Stimulated activated CD4-positive, alpha-beta T cell treated with anti-CD3 and anti-CD28 coated beads, Interleukin-15, amount 100 ng/mL, for 1 hour (primary cell): ENCODE results near the gene KLHL17.
"Not testable (repeated sequence)": the region's sequence is repeated elsewhere in the genome, so short reads cannot be mapped to it uniquely, and the experiment has no call there.

Experiments
- DNase-seq, 2 donors: peaks; one replicate each; pipeline ENCODE4 v3.0.0-alpha.2; 2020; ENCODE audit warnings: low read depth in 1 of 2, low spot score in 1 of 2

KLHL17 gene

DNA sequence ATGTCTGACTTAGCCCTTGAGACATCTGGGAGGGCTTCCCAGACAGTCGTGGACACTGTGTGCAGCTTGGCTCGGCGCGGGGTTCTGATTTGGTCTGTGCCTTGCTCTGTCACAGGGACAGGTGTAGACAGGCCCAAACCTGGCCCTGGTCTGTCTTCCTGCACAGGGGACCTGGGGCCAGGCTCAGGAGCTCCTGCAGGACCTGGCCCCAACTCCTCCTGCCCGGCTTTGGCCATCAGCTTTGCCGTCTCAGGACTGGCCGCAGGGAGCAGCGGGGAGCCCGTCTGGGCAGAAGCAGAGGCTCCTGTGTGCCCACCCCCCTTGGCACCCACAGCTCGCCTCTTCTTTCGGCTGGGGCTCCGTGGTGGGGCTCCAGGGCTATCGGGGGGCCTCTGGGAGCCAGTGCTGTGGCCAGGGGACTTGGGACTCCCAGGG, 19.8 kb downstream of the KLHL17 start:
- no peak for DNase-seq

DNA sequence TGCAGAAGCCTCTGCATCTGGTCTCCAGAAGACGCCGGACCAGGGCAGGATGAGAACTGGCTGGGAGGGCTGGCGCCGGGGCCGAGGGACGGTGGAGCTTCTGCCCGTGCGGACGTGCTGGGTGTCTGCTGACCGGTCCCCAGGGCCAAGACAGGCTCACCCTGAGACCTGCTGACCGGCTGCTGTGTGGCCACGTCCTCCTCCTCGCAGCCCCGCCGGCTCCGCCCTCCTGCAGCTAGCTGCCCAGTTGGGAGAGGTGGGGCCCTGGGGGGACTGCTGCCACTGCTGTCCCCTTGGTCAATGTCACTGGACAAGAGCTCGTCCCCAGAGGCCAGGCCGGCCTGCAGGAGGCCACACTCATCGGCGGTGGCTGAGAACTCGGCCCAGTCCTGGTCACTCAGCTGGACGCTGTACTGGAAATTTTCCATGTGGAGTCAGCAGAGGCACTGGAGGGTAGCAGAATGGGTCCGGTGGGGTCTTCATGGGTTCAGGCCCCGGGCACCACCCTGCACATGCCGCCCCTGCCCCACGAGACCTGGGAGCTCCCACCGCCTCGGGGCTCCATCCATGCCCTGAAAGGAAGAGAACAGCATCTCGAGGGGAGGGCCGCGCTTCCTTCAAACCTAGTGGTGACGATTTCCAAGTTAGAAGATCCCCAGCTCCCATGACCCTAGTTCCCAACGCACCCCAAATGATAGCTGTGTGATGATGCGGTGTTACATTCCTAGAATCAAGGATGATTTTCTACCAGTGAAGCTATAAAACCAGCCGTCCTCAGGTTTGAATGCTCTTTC, 20.4 kb downstream of the KLHL17 start:
- no peak for DNase-seq

DNA sequence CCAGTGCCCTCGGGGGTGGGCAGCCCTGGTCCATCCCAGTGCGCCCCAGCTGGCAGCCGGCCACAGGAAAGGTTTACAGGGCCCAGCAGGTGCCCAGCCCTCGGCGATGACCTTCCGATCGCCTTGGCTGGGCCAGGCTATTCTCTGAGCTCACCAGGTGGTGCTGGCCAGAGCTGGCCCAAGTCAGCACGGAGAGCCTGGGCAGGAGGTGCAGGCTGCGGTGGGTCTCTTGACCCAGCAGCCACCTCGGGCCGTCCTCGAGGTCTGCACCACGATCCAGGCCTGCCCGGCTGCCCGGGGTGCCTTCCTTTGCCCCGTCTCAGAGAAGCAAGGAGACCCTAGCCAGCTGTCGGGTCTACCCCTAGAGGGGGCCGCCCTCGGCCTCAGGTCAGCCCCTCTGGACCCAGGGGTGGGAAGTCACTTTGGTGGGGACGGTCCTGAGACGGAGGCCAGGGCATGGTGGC, 21.1 kb downstream of the KLHL17 start:
- DNase-seq, result no peak

DNA sequence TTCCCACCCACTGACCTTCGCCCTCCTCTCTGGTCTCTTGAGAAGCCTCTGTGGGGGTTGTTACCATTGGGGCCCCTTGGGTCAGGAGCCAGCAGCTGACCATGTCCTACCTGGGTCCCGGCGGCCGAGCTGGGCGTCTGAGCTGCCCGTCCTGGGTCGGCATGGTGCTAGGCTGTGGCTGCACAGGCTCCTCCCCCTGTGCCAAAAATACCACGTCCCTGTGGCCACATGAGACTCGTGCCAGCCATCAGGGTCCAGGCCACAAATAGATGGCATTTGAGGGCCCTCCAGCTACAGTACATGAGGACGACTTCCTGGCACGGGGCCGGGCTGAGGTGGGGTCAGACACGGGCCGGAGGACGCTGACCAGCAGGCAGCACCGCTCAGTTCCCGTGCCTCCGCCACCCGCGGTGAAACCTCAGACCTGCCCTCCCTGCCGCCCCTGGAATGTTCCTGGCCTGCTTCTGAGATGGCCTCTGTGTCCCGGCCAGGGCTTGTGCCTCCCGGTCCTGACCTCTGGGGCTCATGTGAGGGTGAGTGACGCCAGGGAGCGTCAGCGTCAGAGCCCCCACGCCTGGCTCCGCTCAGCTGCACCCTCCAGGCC, 21.7 kb downstream of the KLHL17 start, which contains the start of gene PERM1:
PERM1 (minus strand) TSS at position 139 of the 604 bp plus-strand sequence. CDS start 1,064 bp downstream, outside the sequence.
- DNase-seq, result no peak

DNA sequence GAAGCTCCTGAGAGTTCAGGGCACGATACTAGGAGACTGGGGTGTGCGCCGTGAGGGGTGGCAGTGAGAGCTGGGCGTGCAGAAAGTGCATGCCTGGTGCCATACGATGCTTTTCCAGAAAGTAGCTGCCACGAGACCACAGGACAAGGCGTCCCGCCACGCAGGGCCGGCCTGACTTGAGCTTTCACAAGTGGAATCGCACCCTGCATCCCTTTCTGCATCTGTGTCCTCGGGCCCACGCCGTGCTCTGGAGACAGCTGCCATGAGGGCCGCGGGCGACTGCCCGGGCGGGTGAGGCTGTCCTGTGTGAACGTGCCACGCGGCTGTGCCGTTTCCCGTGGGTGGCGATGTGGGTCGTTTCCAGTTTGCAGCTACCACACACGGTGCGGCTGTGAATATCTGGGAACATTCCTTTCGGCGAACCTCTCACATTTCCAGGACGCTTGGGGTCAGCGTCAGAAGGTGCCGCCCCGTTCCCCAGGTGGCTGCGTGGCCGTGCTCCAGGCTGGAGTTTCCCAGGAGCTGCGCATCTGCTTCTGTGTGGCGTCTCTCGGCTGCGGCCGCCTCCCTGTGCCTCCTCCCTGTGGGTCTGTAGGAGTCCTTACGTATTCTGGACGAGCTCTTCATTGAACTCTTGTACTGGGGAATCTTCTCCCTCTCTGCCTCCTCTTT, 22.5 kb downstream of the KLHL17 start:
- no peak for DNase-seq

DNA sequence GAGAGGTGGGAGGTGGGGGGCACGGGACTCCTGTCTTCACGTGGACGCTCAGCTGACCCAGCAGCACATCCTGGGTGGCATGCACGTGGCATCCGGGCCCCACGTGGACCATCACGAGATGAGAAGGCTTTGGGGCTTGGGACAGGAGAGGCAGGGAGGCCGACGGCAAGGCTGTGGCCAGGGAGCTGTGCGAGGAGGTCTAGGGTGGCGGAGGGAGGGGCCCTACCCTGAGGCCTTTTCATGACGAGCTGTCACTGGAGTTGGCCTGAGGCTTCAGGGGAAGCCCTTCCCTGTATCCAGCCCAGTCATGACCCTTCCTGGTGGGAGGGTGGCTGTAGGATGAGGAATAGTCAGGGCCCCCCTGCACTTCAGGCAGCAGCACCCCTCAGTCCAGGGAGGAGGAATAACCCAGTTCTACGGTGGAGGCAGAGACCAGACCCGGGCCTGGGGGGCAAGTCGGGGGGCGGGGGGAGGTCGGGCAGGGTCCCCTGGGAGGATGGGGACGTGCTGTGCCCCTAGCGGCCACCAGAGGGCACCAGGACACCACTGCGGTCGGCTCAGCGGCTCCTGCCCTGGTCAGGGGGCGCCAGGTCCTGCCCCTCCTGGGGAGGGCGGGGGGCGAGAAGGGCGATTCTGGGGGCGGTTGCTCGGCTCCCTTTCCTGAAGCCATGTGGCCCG, 23.6 kb downstream of the KLHL17 start:
- DNase-seq, result peak; percentile 34 to 53

DNA sequence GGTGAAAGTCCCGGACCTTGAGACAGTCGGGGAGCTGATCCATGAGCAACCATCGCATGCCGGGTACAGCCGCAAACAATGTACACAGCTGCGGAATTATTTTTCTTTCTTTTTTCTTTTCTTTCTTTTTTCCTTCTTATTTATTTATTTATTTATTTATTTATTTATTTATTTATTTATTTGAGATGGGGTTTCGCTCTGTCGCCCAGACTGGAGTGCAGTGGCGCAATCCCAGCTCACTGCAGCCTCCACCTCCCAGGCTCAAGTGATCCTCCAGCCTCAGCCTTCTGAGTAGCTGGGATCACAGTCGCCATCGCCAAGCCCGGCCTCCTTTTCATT, 24.1 kb downstream of the KLHL17 start:
- DNase-seq, result no peak

DNA sequence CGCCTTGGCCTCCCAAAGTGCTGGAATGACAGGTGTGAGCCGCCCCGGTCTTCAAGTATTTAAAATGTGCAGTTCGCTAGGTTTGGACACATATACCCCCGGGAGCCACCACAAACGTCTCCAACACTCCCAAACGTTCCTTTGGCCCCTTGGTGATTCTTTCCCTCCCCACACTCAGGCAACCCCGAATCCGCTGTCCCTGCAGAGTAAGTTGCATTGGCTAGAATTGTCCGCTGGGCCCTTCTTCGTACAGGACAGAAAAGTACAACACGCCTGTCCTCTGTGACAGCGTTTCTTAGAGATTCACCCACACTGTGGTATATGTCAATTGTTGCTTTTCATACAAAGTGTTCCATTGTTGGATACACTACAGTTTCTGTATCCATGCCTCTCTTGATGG, 24.7 kb downstream of the KLHL17 start:
- DNase-seq, result no peak

DNA sequence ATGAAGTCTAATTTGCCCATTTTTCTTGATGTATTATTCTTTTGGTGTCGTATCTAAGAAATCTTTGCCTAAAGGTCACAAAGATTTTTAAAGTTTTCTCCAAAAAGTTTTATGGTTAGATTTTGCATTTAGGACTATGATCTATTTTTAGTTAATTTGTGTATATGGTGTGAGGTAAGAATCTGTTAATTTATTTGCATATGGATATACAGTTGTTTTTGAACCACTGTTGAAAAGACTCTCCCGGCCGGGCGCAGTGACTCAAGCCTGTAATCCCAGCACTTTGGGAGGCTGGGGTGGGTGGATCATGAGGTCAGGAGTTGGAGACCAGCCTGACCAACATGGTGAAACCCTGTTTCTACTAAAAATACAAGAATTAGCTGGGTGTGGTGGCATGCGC, 27.7 kb downstream of the KLHL17 start:
- DNase-seq, result not testable (repeated sequence)

DNA sequence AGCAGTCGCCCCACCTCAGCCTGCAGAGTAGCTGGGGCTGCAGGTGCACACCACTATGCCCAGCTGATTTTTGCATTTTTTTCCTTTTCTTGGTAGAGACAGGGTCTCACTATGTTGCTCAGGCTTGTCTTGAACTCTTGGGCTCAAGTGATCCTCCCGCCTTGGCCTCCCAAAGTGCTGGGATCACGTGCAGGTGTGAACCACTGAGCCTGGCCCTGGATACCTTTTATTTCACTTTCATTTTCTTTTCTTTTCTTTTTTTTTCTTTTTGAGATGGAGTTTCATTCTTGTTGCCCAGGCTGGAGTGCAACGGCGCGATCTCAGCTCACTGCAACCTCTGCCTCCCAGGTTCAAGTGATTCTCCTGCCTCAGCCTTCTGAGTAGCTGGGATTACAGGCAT, 30.9 kb downstream of the KLHL17 start:
- DNase-seq, result not testable (repeated sequence)

DNA sequence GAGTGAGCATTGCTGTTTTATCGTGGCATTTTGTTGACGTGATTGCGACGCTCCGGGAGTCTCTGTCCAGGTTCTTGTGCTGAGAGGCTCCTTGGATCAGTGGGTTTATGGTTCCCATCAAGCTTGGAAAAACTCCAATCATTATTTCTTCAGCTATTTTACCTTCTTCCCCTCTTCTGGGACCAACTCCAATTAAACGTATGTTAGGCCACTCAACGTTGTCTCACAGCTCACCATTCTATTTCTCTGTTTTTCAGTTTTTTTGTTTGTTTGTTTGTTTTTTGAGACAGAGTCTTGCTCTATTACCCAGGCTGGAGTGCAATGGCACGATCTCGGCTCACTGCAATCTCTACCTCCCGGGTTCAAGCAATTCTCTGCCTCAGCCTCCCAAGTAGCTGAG, 31.5 kb downstream of the KLHL17 start:
- DNase-seq, result no peak

DNA sequence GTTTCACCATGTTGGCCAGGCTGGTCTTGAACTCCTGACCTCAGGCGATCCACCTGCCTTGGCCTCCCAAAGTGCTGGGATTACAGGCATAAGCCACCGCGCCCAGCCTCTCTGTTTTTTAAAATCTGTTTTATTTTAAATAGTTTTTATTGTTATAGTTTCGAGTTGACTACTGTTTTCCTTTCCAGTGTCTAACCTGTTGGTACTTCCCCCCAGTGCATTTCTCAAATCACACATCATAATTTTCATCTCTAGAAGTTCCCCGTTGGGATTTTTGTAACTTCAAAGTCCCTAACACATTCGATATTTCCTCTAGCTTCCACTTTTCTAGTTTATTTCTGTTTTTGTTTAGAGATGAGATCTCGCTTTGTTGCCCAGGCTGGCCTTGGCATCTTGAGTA, 32.0 kb downstream of the KLHL17 start:
- DNase-seq, result no peak

DNA sequence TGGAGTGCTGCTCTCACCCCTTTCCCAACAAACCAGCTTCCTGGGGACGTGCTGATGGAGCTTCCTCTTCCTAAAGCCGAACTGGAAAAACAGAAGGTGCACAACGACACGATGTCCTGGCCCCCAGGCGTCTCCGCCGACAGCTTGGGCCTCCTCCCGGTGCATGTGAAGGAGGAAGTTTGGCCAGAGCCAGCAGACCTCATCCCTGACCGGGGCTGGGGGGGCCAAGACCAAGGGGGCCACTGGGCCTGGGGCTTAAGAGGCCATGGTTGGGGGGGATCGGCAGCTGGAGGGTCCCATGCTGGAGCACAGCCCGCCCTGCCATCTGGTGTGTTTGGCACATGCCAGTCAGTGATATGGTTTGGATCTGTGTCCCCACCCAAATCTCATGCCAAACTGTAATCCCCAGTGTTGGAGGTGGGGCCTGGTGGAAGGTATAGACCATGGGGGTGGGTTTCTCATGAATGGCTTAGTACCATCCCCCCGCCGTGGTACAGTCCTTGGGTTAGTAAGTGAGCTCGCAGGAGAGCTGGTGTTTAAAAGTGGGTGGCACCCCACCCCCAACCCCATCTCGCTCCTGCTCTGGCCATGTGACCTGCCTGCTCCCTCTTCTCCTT, 33.1 kb downstream of the KLHL17 start:
- DNase-seq, result no peak

DNA sequence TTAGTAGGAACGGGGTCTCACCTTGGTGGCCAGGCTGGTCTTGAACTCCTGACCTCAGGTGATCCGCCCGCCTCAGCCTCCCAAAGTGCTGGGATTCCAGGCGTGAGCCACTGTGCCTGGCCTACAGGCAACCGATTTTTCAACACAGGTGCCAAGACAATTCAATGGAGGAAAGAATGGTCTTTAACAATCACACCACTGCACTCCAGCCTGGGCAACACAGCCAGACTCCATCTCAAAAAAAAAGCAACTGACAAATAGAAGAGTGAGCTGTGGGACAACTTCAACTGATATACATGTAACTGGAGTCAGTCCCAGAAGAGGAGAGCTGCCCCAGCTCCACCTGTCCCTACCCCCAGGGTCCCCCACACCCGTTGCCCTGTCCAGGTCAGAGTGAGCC, 34.2 kb downstream of the KLHL17 start:
- not testable (repeated sequence) for DNase-seq

DNA sequence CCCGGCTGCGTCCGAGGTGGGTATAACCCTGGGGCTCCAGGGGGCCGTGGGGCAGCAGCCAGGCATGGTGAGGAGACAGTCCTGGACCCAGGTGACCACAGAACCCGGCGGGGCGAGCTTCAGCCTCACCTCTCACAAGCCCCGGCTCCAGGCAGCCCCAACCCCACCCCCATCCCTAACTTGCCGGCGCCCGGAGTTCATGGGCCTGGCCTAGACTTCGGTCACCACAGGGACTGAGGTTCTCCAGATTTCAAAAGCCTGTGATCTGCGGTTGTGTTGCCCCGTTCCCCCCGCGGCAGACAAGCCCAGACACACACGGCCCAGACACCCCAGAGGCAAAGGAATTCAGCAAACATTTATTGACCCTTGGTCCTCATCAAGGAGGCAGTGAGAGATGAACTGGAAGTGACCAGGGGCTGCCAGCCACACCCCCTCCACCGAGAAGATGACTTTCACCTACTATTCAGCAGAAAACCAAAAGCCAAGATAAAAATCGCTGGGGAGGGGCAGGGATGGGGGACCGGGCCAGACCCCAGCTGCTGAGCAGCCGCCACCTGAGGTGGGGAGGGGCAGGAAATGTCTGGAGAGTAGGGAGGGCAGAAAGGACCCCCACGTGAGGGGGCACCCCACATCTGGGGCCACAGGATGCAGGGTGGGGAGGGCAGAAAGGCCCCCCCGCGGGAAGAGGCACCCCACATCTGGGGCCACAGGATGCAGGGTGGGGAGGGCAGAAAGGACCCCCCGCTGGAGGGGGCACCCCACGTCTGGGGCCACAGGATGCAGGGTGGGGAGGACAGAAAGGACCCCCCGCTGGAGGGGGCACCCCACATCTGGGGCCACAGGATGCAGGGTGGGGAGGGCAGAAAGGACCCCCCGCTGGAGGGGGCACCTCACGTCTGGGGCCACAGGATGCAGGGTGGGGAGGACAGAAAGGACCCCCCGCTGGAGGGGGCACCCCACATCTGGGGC, 35.6 kb downstream of the KLHL17 start:
- no peak for DNase-seq

DNA sequence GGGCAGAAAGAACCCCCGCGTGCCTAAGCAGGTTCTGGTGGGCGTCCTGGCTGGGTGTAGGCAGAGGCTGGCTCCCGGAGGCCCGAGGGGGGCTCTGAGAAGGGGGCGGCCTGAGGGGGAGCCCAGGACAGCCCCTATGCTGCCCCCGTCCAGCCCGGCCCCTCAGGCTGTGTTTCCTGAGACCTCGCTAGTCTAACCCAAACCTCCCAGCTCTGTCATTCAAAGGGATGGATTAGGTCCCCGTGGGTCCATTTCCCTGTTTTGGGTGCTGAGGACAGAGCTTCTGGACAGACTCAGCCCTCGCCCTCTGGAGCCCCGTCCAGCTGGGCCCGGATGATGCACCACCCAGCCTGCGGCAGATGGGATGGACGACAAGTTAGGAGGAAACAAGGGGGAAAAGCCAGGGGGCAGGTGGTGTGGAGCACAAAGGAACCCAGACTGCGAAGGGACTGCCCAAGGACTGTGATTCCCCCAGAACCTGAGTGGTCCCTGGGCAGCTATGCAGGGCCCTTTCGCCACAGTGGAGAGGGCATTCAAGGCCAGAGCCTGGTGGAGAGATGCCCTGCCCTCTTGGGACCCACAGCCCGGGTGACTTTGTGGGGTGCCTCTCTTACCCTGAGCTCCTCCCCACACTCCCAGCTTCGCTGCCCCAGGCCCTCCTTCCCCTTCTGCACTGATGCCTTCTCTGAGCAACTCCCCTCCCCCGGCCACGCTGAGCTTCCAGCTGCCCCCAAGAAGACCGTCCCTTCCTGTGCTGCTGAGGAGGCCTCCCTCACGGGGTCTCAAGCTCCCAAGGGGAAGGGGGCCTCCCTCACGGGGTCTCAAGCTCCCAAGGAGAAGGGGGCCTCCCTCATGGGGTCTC, 36.7 kb downstream of the KLHL17 start:
- no peak for DNase-seq

DNA sequence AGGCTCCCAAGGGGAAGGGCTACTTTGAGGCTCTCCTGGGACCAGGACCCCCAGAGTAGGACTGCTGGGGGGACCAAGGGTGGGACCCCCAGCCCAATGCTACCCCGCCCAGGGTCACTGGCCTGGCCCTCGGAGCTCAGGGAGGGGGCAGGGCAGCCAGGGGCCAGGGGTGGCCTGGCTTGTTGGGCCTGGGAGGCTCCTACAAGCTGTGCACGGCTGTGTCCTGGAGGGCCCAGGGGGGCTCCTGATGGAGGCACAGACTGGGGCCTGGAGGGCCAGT, 37.3 kb downstream of the KLHL17 start:
- no peak for DNase-seq

DNA sequence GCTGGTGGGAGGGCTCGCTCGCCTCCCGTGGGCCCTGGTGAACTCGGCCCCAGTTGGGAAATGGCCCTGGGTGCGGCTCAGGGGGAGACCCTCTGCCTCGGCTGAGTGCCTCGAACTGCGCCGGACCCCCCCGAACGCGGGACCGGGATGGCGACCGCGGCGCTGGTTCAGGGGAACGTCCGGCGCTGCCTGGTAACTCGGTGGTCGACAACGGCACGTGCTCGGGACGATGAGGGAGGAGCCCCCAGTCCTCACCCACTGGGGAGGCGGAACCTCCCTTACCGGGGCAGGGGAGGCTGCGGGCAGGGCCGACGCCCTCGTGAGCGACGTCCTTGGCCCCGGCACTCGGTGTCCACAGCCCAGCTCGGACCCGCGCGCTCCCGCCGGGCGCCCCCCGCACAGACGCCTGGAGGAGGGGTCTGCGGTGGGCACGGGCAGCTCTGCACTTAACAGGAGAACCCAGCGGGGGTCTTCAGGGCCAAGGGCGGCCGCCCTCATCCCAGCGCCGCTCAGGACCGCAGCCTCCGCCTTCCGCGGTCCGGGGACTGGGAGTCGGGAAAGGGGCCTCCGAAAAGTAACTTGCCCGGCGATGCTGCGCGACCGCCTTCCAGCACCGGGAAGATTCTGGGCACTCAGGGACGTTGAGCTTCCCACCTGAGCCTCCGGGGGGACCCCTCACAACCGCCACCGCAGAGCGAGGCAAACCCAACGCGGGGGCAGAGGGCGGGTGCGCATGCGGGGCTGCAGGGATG, 37.8 kb downstream of the KLHL17 start:
- DNase-seq, result no peak

DNA sequence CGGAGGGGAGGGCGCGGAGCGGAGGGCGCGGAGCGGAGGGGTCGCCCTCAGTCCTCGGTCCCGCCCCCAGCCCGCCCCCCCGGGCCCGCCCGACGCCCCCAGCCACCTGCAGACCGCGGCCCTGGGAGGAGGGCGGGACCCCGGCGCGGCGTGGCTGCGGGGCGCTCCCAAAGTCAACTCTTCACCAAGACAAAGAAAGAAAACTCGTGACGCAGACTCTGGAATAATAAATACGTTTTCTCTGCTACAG, 38.3 kb downstream of the KLHL17 start:
- no peak for DNase-seq
